ENCODE data around the gene OR2C3.

DNA sequence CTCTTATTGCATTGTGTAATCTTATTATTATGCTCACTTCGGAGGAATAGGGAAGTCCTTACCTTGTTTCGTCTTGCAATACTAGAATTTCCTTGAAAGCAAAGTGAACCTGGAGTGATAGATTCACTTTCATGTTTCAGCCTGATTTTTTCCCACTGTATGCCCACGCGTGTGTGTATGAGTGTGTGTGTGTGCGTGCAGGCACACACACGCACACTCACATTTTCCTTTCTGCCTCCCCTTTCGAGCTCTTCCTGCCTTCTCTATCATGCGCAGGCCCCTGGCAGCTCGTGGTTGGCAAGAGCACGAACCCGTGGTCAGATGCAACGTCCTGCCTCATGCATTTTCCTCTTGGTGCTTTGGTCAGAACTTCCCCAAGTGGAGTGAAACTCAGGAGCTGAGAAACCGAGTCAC is 12.5 kb upstream of the OR2C3 start, which contains the start of gene GCSAML:
- TF ChIP-seq, protein P1, sequence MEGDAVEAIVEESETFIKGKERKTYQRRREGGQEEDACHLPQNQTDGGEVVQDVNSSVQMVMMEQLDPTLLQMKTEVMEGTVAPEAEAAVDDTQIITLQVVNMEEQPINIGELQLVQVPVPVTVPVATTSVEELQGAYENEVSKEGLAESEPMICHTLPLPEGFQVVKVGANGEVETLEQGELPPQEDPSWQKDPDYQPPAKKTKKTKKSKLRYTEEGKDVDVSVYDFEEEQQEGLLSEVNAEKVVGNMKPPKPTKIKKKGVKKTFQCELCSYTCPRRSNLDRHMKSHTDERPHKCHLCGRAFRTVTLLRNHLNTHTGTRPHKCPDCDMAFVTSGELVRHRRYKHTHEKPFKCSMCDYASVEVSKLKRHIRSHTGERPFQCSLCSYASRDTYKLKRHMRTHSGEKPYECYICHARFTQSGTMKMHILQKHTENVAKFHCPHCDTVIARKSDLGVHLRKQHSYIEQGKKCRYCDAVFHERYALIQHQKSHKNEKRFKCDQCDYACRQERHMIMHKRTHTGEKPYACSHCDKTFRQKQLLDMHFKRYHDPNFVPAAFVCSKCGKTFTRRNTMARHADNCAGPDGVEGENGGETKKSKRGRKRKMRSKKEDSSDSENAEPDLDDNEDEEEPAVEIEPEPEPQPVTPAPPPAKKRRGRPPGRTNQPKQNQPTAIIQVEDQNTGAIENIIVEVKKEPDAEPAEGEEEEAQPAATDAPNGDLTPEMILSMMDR (IDR thresholded peaks at IDR 0.05; ENCODE audit: insufficient read depth, low read length, poor library complexity, severe bottlenecking), result no peak
- TF ChIP-seq EZH2phosphoT487 (conservative IDR thresholded peaks at IDR 0.05; ENCODE audit: low read length), result no peak

All from SU-DHL-6 (cell line).